Neural crest cell (in vitro differentiated cells): Measurements from ENCODE around the gene COLGALT1. TPM values are rescaled to one million over a fixed set of nuclear protein-coding genes. Genes with fewer than 3 reads are reported as not detected.

Experiments used
- DNase-seq: peaks from one replicate; pipeline ENCODE4 v3.0.0; 2021; ENCODE audit warnings: low read depth, mixed read lengths, low spot score
- H3K27ac Mint-ChIP-seq: one replicate; pipeline ENCODE4 v1.8.0; 2021; ENCODE audit warnings: mild to moderate bottlenecking, mixed read lengths; ENCODE audit not compliant: unreplicated experiment
- H3K27me3 Mint-ChIP-seq: 2 replicates; pipeline ENCODE4 v1.8.0; 2021; ENCODE audit warnings: low read depth, mild to moderate bottlenecking, mixed read lengths
- H3K36me3 Mint-ChIP-seq: 2 replicates; pipeline ENCODE4 v1.8.0; 2021; ENCODE audit warnings: low read depth, mild to moderate bottlenecking, mixed read lengths
- H3K4me1 Mint-ChIP-seq: 2 replicates; pipeline ENCODE4 v1.8.0; 2021; ENCODE audit warnings: mixed read lengths
- H3K4me3 Mint-ChIP-seq: one replicate; pipeline ENCODE4 v1.8.0; 2021; ENCODE audit warnings: mild to moderate bottlenecking, mixed read lengths
- H3K9me3 Mint-ChIP-seq: 2 replicates; pipeline ENCODE4 v1.8.0; 2021; ENCODE audit warnings: mixed read lengths
- CTCF ChIP-seq: fragments of 200-600 bp; sonication (generic); conservative IDR thresholded peaks from 2 replicates; pipeline ENCODE4 v1.5.0; 2021; ENCODE audit warnings: antibody characterized with exemption, mild to moderate bottlenecking
- total RNA-seq: library from RNA; stranded (reverse); gene quantifications from 2 replicates; pipeline ENCODE4 v1.2.1, GENCODE V29; 2021

COLGALT1 gene
- total RNA-seq, 1 donor from 2014 or later, result 81.7 TPM

GRCh38 chr19:17522988-17523872 is 32.2 kb upstream of the COLGALT1 start:
- no peak overlapping the region for H3K4me3 Mint-ChIP-seq
- DNase-seq, result no peak

GRCh38 chr19:17524651-17525050 is 30.8 kb upstream of the COLGALT1 start:
- Mint-ChIP-seq H3K27ac (no peak overlapping the region), H3K9me3 (peaks cover 3% of the 10 kb centered on the region), H3K4me1 (no peaks in the 10 kb centered on the region), H3K27me3 (no peaks in the 10 kb centered on the region), H3K36me3 (no peaks in the 10 kb centered on the region), H3K4me3 (no peak overlapping the region)
- no peak for TF ChIP-seq CTCF
- DNase-seq, result no peak

More at GRCh38 chr19:17522988-17523872, 32.2 kb upstream of the COLGALT1 start:
- Mint-ChIP-seq H3K9me3 (no peaks in the 10 kb centered on the region), H3K4me1 (no peaks in the 10 kb centered on the region), H3K27ac (no peak overlapping the region), H3K36me3 (no peaks in the 10 kb centered on the region), H3K27me3 (no peaks in the 10 kb centered on the region)
- TF ChIP-seq CTCF, result no peak

GRCh38 chr19:17525141-17525540 is 30.3 kb upstream of the COLGALT1 start:
- Mint-ChIP-seq H3K27ac (no peak overlapping the region), H3K36me3 (no peaks in the 10 kb centered on the region), H3K9me3 (peaks cover 3% of the 10 kb centered on the region), H3K4me3 (no peak overlapping the region), H3K4me1 (no peaks in the 10 kb centered on the region), H3K27me3 (no peaks in the 10 kb centered on the region)
- TF ChIP-seq CTCF, result no peak
- no peak for DNase-seq

- Mint-ChIP-seq H3K9me3 (peaks cover 3% of the 10 kb centered on the region), H3K4me3 (no peak overlapping the region), H3K4me1 (no peaks in the 10 kb centered on the region), H3K36me3 (no peaks in the 10 kb centered on the region), H3K27me3 (no peaks in the 10 kb centered on the region), H3K27ac (no peak overlapping the region)
- no peak for DNase-seq
- TF ChIP-seq CTCF, result no peak
These were observed 28.5 kb upstream of the COLGALT1 start for GRCh38 chr19:17526922-17527321.

GRCh38 chr19:17527326-17527725 is 28.1 kb upstream of the COLGALT1 start:
- Mint-ChIP-seq H3K27ac (no peak overlapping the region), H3K36me3 (no peaks in the 10 kb centered on the region), H3K4me3 (no peak overlapping the region), H3K4me1 (no peaks in the 10 kb centered on the region), H3K9me3 (peaks cover 3% of the 10 kb centered on the region), H3K27me3 (no peaks in the 10 kb centered on the region)
- TF ChIP-seq CTCF, result no peak
- no peak for DNase-seq
